Mucosa of stomach (tissue), 1 donor: Measurements from ENCODE around the gene SLC5A6.

Source experiments
- H3K27me3 ChIP-seq: one replicate; pipeline ENCODE4 v1.7.0; 2013; ENCODE audit warnings: mild to moderate bottlenecking, low read length; ENCODE audit not compliant: control insufficient read depth, insufficient read depth
- H3K36me3 ChIP-seq: one replicate; pipeline ENCODE4 v1.7.0; 2013; ENCODE audit warnings: low read length; ENCODE audit not compliant: control insufficient read depth, insufficient read depth
- H3K4me1 ChIP-seq: one replicate; pipeline ENCODE4 v1.7.0; 2013; ENCODE audit warnings: mild to moderate bottlenecking, low read length; ENCODE audit not compliant: control insufficient read depth, insufficient read depth
- H3K4me3 ChIP-seq: one replicate; pipeline ENCODE4 v1.7.0; 2013; ENCODE audit warnings: low read length
- H3K9ac ChIP-seq: one replicate; pipeline ENCODE4 v1.7.0; 2013; ENCODE audit warnings: mild to moderate bottlenecking, low read length, moderate library complexity
- H3K9me3 ChIP-seq: one replicate; pipeline ENCODE4 v1.7.0; 2013; ENCODE audit warnings: mild to moderate bottlenecking, low read length, moderate library complexity; ENCODE audit not compliant: control insufficient read depth
- donor health status: Pancreatic carcinoma.

Gene SLC5A6

GRCh38 chr2:27158468-27158867, 53.6 kb downstream of the SLC5A6 start:
- H3K9me3 ChIP-seq, result no peaks in the 10 kb centered on the region
- H3K9ac ChIP-seq, result no peak overlapping the region
- no peak overlapping the region for H3K4me3 ChIP-seq
- H3K4me1 ChIP-seq, result no peaks in the 10 kb centered on the region
- no peaks in the 10 kb centered on the region for H3K36me3 ChIP-seq
- H3K27me3 ChIP-seq, result no peaks in the 10 kb centered on the region

DNA sequence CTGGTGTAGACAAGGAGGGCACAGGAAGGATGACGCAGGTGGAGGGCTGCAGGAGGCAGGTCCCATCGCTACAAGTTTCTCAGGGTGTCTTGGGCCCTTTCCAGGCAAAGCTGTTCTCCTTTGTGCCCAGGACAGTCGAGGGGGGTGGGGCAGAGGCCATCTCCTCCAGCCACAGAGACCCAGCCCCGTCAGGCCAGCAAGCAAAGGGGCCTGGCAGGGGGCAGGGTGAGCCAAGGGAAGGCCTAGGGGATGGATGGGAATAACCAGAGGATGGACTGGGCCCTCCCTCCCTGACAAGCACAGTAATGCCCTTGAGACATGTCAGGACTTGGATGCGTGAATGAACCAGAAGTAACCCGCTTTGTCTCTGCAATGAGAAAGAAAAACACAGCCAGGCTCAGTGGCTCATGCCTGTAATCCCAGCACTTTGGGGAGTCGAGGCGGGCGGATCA, 57.0 kb downstream of the SLC5A6 start:
- no peak overlapping the region for H3K9ac ChIP-seq
- H3K36me3 ChIP-seq, result no peaks in the 10 kb centered on the region
- no peak overlapping the region for H3K4me3 ChIP-seq
- H3K9me3 ChIP-seq, result no peaks in the 10 kb centered on the region
- peaks cover 5% of the 10 kb centered on the region for H3K4me1 ChIP-seq
- no peaks in the 10 kb centered on the region for H3K27me3 ChIP-seq

- Histone ChIP-seq H3K4me3 (no peak overlapping the region), H3K36me3 (no peaks in the 10 kb centered on the region), H3K27me3 (no peaks in the 10 kb centered on the region), H3K9me3 (no peaks in the 10 kb centered on the region), H3K9ac (no peak overlapping the region), H3K4me1 (peaks cover 11% of the 10 kb centered on the region)
Observed at GRCh38 chr2:27154488-27154887, 57.6 kb downstream of the SLC5A6 start.

- Histone ChIP-seq H3K9me3 (no peaks in the 10 kb centered on the region), H3K4me3 (no peak overlapping the region), H3K36me3 (no peaks in the 10 kb centered on the region), H3K4me1 (peaks cover 21% of the 10 kb centered on the region), H3K27me3 (no peaks in the 10 kb centered on the region), H3K9ac (no peak overlapping the region)
Observed at GRCh38 chr2:27152796-27153464, 59.1 kb downstream of the SLC5A6 start.

GRCh38 chr2:27152102-27152795, 59.8 kb downstream of the SLC5A6 start:
- Histone ChIP-seq H3K27me3 (no peaks in the 10 kb centered on the region), H3K4me1 (peaks cover 21% of the 10 kb centered on the region), H3K4me3 (no peak overlapping the region), H3K9me3 (no peaks in the 10 kb centered on the region), H3K9ac (no peak overlapping the region), H3K36me3 (no peaks in the 10 kb centered on the region)

GRCh38 chr2:27150639-27151230, 61.3 kb downstream of the SLC5A6 start:
- no peaks in the 10 kb centered on the region for H3K27me3 ChIP-seq
- H3K4me3 ChIP-seq, result no peak overlapping the region
- no peak overlapping the region for H3K9ac ChIP-seq
- peaks cover 21% of the 10 kb centered on the region for H3K4me1 ChIP-seq
- no peaks in the 10 kb centered on the region for H3K9me3 ChIP-seq
- H3K36me3 ChIP-seq, result no peaks in the 10 kb centered on the region
